Stimulated activated CD8-positive, alpha-beta memory T cell treated with anti-CD3 and anti-CD28 coated beads, Interleukin-12 subunit alpha, Interleukin-12 subunit beta, amount 100 ng/mL, for 4 hours (primary cell): ENCODE measurements around the gene CEP131.
"Not testable (repeated sequence)": the region's sequence is repeated elsewhere in the genome, so short reads cannot be mapped to it uniquely, and the experiment has no call there.

Experiments used
- DNase-seq: peaks from one replicate; pipeline ENCODE4 v3.0.0-alpha.2; 2020; ENCODE audit warnings: low read depth

The CEP131 gene

DNA sequence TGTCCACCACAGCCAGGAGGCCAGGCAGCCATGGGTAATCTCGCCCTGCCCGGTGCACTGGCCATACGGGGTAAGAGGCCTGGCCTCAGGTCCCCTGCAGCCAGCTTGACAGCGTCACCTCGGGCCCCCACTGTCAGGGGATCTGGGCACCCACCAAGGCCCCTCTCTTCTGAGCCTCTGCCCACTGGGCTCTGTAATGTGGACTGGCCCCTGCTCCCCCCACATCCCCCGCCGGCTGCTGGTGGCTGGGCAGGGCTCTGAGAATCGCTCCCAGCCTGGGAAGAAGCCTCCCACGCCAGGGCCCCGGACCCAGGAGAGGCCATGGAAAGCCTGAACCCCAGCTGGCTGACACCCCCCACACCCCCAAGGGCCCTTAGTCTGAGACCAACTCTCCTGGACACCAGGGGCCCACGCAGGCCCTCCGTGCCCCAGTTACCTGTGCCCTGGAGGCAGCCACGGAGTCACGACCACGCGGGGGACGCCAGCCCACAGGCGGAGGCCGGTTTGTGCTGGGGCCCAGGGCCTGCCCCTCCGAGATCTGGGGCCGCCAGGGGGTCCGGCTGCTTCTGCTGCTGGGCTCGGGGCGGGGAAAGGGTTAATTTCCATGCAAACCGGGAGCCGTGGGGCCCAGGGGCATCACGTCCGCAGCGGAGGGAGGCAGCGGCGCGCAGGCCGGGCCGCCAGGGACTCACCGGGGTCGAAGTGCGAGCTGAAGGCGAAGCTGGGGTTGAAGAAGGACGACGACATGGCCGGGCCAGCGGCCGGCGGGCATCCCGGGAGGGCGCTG, 57.3 kb downstream of the CEP131 start, which contains the start of gene PVALEF:
Gene PVALEF, plus strand, starts transcription at position 262 of the 787 bp plus-strand sequence. CDS start 15,720 bp downstream, outside the sequence.
- no peak for DNase-seq

DNA sequence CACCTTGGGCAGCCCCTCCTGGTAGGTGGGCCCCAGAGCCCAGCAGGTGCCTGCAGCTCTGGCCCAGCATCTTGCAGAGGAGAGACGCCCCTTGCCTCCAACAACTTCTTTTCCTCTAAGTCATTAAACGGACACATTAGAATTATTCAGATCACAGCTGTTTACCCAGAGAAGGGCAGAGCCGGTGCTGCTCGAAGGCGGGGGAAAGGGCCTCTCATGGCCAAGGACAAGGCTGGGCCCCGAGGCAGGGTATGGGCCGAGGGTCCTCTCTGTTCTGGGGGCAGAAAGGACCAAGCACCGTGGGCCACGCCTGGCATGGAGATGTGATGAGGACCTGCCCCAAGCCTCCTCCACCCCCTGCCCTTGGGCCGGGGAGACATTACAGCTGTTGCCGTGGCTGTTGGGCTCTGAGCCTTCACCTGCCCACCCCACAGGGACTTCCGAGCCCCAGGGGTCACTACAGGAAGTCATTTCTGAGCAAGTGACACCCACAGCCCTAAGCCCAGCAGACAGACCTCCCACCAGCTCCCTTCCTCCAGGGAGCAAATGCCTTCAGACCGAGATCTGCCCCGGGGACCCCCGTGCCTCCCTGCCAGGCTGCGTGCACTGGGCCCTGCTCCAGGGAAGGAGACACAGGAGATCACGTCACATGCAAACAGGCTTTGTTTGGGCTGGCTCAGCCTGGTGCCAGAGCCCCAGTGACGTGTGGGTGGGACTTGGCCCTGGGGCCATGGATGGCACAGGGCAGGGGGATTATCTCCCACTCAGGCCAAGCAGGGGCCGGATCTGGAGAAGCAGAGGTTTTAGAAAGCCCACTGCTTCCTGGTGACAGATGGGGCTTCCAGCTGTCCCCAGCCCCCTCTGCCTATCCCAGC, 58.2 kb downstream of the CEP131 start:
- DNase-seq, result no peak

DNA sequence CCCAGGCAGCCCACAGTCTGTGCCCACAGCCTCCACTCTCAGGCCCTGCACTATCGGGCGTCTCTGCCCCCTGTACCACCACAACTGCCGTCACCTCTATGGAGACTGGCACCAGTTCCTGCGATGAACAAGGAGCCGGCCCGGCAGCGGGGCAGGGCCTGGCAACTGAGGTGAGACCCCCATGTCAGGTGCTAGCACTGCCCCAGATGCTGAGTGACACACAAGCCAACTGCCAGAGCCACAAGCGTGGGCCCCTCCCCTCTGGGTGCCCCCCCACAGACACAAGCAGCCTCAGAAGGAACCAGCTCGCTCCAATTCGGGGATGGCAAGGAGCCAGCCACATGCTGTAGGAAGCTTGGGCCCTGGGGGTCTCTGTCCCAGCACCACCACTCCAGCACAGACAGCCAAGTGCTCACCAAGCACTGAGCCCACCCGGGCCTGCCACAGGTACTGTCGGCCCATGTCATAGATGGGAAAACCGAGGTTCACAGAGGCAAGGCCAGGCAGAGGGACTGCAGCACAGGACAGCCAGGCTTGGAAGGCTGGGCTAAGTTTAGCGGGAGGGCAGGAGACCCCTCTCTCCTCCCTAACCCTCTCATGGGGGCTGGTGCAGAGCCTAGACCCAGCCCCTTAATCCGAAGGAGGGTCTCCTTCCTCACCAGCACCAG, 58.9 kb downstream of the CEP131 start:
- DNase-seq, result no peak

DNA sequence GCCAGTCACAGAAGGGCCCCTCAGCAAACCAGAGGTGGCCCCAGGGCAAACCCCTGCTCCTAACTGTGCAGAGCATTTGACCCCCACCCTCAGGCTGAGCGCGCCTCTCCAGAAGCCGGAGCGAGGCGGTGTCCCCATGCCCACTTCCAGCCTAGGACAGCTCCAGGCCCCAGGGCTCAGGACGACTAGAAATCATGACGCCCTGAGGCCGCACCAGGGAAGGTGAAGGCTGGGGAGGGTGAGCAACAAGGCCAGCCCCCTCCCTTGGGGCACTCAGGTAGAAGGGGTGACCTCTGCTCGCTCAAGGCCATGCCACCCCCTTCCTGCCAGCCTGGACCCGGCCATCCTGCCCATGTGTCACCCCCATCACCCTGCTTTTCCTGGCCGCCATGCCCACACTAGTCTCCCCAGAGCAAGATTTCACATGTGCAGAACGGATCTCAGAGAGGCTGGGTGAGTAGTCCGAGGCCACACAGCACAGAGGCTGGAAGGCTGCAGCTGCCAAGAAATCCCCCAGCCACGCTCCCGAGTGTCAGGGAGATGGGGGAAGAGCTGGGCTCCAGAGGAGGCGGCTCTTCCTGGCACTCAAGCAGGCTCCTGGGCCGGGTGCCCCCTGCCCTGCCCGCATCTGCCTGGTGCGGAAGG, 59.6 kb downstream of the CEP131 start:
- DNase-seq, result no peak

DNA sequence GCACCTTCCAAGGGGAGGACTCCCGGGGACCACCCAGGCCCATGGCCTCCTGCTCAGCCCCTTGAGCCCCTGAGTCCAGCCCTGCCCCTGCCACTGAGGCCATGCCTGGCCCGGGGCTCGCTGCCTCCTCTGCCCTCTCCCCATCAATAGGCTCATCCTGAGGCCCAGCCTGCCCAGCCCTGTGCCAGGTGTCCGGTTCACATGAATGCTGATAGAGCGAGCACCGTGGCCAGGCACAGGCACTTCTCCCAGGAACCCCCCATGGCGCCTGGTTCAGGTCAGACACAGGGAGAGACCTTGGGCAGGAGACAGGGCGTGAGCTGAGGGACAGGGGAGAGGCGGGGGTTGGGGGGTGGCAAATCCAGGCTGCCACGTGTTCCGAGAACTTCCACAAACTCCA, 60.3 kb downstream of the CEP131 start:
- no peak for DNase-seq

DNA sequence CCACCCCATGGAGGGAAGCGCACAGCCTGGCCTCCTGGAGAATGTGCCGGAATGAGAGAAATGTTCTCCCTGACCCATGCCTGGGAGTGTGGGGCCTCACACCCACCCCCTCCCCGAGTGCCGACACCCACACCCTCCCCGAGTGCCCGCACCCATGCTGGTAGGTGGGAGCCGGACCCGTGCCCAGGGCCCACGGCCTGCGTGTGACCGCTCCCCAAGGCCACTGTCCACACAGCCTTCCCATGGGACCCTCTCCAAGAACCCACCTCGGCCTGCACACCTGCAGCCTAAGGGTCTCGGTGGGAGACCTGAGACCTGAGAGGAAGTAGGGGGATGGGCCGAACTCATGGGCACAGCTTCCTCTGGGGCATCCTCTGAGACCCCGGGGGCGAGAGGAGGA, 60.8 kb downstream of the CEP131 start:
- no peak for DNase-seq

DNA sequence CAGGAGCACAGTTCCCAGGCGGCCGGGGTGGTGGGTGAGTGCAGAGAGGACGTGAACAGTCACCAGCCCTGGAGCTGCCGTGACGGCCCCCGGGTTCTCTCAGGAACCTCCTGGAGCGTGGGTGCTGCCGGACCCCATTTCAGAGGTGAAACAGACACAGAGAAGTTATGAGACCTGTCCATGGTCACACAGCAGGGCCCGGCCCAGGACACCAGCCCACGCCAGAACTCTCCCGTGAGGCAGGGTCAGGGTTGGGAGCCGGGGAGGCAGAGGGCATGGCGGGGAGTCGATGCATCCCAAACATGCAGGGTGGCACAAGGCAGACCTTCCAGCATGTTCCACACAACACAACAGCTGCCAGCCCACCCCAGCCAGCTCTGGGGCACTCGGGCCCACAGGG, 61.2 kb downstream of the CEP131 start:
- no peak for DNase-seq

DNA sequence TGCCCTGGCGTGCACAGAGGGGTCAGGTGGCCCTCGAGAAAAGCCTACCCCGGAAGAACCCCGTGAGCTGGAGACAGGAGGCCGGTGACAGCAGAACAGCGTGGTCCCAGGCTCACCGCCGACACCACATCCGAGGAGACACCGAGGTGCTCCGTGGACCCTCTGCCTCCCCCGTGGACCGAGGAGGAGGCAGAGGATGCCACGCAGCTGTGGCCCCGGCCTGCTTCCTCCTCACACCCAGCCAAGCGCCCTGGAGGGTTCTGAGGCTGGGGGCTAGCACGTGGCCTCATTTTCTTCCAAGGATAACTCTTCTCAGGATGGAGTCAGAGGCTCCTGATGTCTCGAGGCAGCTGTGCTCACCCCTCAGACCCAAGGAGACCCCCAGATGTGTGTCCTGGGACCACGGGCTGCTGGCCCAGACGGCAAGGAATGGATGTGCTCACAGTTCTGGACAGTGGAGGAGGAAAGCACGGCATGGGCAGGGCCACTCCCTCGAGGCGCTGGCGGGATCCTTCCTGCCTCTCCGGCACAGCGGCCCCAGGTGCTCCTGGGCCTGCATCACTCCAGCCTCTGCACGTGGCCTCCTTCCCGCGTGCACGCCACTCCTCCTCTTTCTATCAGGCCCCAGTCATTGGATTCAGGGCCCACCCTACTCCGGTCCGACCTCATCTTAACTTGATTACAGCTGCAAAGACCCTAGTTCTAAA, 61.9 kb downstream of the CEP131 start:
- no peak for DNase-seq

DNA sequence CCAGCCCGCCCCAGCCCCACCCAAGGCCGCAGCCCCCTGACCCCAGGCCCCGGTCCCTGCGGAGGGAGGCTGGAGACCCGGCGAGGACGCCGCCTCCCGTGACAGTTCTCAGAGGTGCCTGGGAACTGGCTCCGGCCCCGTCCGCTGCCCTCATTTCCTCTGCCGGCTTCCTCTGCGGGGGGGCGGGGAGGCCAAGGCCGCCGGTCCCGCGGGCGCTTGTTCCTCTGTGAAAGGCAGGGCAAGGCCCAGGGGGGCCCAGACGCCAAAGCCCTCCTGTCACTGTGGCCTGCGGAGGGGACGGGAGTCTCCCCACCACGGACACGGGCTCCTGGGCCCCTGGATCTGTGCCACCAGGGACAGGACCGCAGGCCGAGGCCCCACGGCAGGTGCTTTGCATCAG, 62.5 kb downstream of the CEP131 start:
- no peak for DNase-seq

DNA sequence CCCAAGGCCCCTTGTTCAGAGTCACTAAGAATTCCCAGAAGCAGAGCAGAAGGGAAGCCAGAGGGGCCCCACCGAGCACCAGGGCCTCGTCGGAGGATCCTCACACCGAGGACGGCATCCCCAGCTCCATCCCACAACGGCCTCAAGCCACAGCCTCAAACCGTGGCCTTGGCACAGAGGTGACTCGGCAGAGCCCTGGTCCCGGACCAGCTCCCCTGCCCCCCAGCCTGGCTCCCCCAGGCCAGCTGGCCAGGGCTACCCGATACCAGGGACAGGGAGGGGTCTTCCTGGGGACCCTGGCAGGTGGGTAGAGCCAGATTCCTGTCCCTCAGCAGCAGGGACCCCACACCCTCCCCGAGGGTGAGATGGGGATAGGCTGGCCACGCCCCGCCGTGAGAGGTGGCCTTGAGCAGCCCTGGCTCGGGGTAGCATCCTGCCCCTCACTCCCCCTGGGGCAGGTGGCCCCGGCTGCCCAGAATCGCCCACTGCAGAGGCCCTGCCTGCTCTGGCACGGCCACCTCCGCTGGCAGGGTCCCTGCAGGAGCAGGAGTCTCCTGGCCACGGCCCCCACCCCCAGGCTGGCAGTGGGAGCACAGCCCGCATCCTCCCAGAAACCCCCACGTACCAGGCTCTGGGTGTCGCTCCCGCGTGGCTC, 63.0 kb downstream of the CEP131 start:
- no peak for DNase-seq

DNA sequence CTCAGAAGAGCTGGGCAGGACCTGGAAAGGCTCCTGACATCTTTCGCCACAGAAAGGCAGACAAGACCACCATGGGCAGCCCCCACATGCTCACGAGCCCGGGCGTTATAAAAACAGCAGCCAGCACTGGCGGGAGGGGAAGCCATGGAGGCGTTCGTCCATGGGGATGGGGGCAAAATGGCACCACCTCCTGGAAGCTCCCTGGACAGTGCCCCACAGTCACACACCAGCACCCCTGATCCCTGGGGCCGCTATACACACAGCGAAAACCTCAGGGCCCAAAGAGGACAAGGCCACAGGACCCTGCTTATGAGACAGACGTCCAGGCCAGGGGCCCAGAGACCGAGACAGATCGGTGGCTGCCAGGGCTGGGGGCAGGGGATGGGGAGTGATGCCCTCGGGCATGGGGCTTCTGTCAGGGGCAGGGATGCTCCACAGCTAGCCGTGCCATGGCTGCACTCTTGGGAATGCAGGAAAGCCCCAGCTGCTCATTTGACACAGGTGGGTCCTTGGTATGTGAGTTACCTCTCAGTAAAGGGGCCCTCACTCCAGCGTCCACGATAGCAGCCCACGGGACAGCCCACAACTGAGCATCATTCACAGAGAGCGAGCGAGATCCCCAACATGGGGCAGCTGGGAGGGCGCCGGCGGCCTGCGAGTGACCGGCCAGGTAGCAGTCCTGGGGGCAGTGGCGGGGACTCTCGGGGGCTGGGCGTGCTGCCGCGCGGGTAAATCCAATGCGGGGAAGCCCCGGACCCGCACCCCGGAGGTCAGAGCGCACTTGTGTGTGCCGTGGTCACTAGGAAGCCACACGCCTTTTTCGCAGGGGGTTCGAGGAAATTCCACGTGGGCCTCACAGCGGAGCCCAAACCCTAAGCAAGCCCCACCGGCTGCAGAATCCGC, 63.8 kb downstream of the CEP131 start:
- no peak for DNase-seq

DNA sequence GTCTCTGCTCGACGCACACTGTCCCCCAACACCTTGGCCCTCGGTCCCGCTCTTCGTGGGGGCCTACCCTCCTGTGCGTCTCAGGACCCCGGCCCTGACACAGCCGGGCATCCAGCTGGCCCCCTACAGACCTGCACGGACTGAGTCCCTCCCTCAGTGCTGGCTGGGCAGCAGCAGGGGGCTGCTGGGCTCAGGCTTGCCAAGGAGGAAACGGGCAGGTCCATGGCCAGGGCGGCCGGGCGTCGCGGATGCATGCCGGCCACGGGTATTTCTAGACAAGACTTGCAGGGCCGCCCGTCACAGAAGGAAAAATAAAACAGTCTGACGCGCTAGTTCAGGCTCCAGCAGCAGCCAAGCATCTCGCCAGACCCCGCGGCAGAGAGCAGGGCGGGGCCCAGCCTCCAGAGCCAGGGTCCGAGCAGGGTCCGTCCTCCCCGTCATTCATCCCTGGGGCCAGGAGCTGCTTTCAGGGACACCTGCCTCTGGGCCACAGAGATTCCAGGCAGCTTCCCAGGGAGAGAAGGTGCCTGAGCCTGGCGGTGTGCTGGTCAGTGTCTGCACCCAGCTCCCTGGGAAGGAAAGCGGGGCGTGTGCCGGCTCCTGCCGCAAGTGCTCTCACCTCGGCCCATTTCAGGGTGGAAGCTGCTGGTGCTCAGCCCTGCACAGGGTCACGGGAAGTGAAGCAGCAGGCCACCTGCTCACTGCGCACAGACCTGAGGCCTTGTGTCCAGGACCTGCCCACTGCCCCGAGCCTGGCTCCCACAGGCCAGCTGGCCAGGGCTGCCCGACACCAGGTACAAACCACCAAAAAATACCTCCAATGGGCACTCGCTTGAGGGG, 64.7 kb downstream of the CEP131 start:
- DNase-seq, result no peak

DNA sequence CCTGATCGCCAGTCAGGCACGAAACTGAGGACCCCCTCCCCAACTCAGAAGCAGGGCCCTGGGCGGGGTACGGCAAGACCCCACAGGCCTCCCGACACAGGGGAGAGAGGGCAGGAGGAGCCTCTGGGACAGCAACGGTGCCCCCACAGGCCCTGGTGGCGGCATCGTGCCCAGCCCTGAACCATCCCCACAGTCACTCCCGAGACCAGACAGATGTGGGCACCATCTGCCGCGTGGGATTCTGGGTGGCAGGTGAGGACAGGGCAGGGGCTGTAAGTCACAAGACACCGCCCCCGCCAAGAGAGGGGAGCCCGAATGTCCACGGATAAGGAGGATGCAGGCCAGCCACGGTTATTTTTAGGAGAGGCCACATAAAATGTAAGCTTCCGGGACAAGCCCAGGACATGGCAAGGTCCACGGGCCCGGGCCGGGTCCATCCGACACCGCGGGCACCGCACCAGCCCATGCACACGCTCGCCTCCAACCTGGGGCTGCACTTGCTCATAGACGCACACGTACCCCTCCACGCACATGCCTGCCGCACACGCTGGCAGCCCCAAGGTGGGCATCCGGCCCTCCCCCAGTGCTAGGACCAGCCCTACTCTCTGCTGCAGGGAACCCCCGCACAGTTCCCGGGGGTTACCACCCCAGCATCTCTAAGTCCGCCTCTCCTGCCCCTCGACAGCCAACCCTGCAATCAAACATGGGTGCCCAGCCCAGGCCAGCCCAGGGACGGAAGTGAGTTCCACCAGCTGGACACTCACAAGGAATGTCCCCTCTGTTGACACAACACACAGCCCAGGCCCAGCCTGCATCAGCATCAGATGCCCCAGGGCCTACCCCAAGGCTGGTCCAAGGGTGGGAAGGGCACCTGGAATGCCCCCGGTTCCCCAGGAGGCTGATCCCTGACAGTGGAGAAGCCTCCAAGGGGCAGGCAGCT, 65.6 kb downstream of the CEP131 start:
- DNase-seq, result no peak

DNA sequence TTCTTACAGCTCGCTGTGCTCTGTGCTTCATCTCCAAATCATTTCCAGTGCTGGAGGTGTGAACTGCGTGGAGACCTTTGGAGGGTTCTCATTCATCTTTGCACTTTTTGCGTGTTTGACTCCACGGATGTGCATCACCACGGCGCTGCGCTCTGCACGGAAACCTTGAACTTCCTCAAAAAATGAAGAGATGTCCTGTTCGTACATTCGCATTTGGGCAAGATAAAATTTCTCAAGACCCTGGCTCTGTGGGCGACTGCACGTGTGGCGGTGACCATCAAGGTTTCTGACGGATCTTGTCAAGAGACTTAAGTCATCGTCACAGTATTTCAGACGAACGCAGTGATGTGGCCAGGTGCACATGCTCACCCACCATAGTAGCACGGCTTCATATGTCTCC, 67.8 kb downstream of the CEP131 start:
- DNase-seq, result no peak

DNA sequence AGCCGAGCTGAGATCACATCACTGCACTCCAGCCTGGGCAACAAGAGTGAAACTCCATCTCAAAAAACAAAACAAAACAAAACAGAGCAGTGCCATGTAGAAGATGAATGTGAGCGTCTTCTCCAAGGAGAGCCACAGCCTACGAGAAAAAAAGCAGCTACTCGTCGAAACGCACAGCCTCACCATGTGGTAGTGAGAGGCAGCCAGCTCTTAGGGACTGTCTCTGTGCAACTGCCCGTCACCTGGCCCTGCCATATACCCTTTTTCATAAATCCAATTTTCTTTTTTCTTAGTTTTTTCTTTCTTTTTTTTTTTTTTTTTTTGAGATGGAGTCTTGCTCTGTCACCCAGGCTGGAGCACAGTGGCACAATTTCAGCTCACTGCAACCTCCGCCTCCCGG, 68.7 kb downstream of the CEP131 start:
- DNase-seq, result not testable (repeated sequence)

DNA sequence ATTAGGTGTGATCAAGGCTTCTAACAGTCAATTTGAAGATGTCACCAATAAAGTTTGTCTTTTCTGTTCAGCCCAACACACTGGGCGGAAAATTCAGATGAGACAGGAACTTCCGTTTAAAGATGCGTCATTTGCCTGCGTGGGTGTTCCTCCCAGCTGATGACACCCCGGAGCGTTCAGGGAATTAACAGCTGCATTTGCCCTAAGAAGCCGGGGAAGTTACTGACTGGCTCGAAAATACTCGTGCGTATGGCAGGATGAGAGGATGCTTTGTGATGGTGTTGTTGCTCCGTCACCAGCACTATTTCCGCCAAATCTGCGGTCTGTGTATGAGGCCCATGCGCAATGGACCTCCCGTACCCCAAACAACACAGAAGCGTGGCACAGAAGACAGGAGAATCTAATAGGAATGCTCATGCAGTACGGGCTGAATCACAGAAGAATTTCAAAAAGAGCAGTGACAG, 69.4 kb downstream of the CEP131 start:
- DNase-seq, result no peak

DNA sequence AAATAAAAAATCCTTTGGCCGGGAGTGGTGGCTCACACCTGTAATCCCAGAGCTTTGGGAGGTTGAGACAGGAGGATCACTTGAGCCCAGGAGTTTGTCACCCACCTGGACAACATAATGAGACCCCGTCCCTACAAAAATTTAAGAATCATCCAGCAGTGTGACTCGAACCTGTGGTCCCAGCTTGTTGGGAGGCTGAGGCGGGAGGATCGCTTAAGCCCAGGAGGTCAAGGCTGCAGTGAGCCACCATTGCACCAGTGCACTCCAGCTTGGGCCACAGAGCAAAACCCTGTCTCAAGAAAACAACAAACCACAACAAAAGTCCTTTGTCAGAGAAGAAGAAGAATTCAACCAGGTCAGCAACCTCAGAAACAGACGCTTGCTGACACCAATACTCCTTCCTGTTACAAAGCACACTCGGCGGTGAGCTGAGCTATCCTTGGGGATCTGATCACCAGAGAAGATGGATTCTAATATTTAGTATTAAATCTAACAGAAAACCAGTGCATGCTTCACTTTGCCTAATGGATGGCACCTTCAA, 70.4 kb downstream of the CEP131 start:
- DNase-seq, result no peak
